HCT116 (cell line): ENCODE data around the gene DBF4. TPM values are rescaled to one million over a fixed set of nuclear protein-coding genes. Genes with fewer than 3 reads are reported as not detected.

Source experiments
- ATAC-seq: fragments of 200-7000 bp; cut with Tn5 transposase; 2 replicates; pipeline ENCODE4 v1.9.1; 2020; ENCODE audit warnings: mild to moderate bottlenecking, moderate library complexity
- BruUV-seq: library from RNA; stranded (reverse); fragments of 400-500 nt; replicated peaks from 2 replicates; lab custom pipeline; 2021; lab: Mats Ljungman, UMichigan
- CTCF ChIA-PET: fragments of 300-600 bp; sonication (Branson Sonifier 250); formaldehyde crosslinking; loops from one replicate; lab custom pipeline; 2021; ENCODE audit warnings: antibody characterized with exemption; lab: Charles Lee
- POLR2A ChIA-PET: fragments of 300-600, 350-600 bp; sonication (Branson Sonifier 250); formaldehyde crosslinking; loops from one replicate; lab custom pipeline; 2021; ENCODE audit warnings: antibody characterized with exemption; lab: Charles Lee
- RAD21 ChIA-PET, 2 experiments: fragments of 300-600 bp; sonication (Branson Sonifier 250); formaldehyde crosslinking; loops; one replicate each; lab custom pipeline; 2023; ENCODE audit warnings: low total read pairs in 2 of 2; ENCODE audit not compliant: uncharacterized antibody in 2 of 2, unreplicated experiment in 2 of 2, low non-redundant PET in 1 of 2; lab: Charles Lee
- DNase-seq: peaks from one replicate; pipeline ENCODE4 v3.0.0-alpha.2; 2010; ENCODE audit warnings: low read depth, low spot score
- H2AFZ ChIP-seq: fragments of 200-600 bp; shearing (Covaris generic), sonication (generic); 2 replicates; pipeline ENCODE4 v1.6.1; 2017; ENCODE audit warnings: low read depth, mixed run types, mixed read lengths, antibody characterized with exemption, low read length; ENCODE audit not compliant: poor library complexity, severe bottlenecking
- H3K27ac ChIP-seq: 2 replicates; pipeline ENCODE4 v1.5.1; 2012; ENCODE audit warnings: low read depth, low read length
- H3K27me3 ChIP-seq: fragments of 200-600 bp; sonication (generic); 2 replicates; pipeline ENCODE4 v1.6.1; 2016; ENCODE audit warnings: mixed run types, low read length, mixed read lengths; ENCODE audit not compliant: insufficient read depth
- H3K36me3 ChIP-seq, 2 experiments: fragments of 200-500 bp in 1 of 2; fragments of 200-600 bp in 1 of 2; sonication (Bioruptor generic) in 1 of 2; sonication (generic) in 1 of 2; 2 replicates each; pipeline versions ENCODE4 v1.5.1 to v1.6.1; 2014 to 2016; ENCODE audit warnings: low read length in 2 of 2, inconsistent platforms in 1 of 2, mixed read lengths in 1 of 2, mixed run types in 1 of 2; ENCODE audit not compliant: insufficient read depth in 2 of 2, control insufficient read depth in 1 of 2
- H3K4me1 ChIP-seq, 2 experiments: fragments of 200-600 bp in 1 of 2; sonication (generic) in 1 of 2; 2 replicates each; pipeline versions ENCODE4 v1.5.1 to v1.6.1; 2012 to 2017; ENCODE audit warnings: low read length in 2 of 2, inconsistent platforms in 1 of 2, mild to moderate bottlenecking in 1 of 2, mixed read lengths in 1 of 2, mixed run types in 1 of 2, moderate library complexity in 1 of 2; ENCODE audit not compliant: insufficient read depth in 2 of 2, control insufficient read depth in 1 of 2
- H3K4me2 ChIP-seq: fragments of 200-600 bp; sonication (generic); 2 replicates; pipeline ENCODE4 v1.6.1; 2017; ENCODE audit warnings: mixed run types, low read length, mixed read lengths
- H3K4me3 ChIP-seq, 2 experiments: fragments of 200-600 bp in 1 of 2; sonication (generic) in 1 of 2; replicated peaks in 1 of 2; 2 replicates each; pipeline ENCODE4 v1.5.1; 2011 to 2016; ENCODE audit warnings: low read length in 2 of 2, control low read depth in 1 of 2, low read depth in 1 of 2, mild to moderate bottlenecking in 1 of 2, mixed read lengths in 1 of 2, mixed run types in 1 of 2
- H3K79me2 ChIP-seq: fragments of 200-600 bp; sonication (generic); 2 replicates; pipeline ENCODE4 v1.6.1; 2017; ENCODE audit warnings: mild to moderate bottlenecking, mixed run types, low read length, moderate library complexity, mixed read lengths; ENCODE audit not compliant: insufficient read depth
- H3K9ac ChIP-seq: fragments of 200-600 bp; sonication (generic); 2 replicates; pipeline ENCODE4 v1.6.1; 2016; ENCODE audit warnings: low read length, mixed read lengths
- H3K9me2 ChIP-seq: fragments of 200-600 bp; sonication (generic), shearing (Covaris generic); 2 replicates; pipeline ENCODE4 v1.6.1; 2017; ENCODE audit warnings: mixed run types, mild to moderate bottlenecking, moderate library complexity; ENCODE audit not compliant: insufficient read depth
- H3K9me3 ChIP-seq, 2 experiments: fragments of 200-500 bp in 1 of 2; fragments of 200-600 bp in 1 of 2; sonication (Bioruptor generic) in 1 of 2; sonication (generic) in 1 of 2; 2 replicates each; pipeline ENCODE4 v1.6.1; 2014 to 2017; ENCODE audit warnings: low read length in 2 of 2, mixed read lengths in 2 of 2, inconsistent platforms in 1 of 2, low read depth in 1 of 2, mild to moderate bottlenecking in 1 of 2, mixed run types in 1 of 2, moderate library complexity in 1 of 2; ENCODE audit not compliant: control insufficient read depth in 1 of 2, insufficient read depth in 1 of 2
- H4K20me1 ChIP-seq: fragments of 200-600 bp; sonication (generic), shearing (Covaris generic); 2 replicates; pipeline ENCODE4 v1.6.1; 2017; ENCODE audit warnings: mixed run types, mild to moderate bottlenecking, moderate library complexity; ENCODE audit not compliant: insufficient read depth
- CBX3 ChIP-seq: IDR thresholded peaks from 2 replicates; pipeline ENCODE4 v1.6.1; 2012; ENCODE audit warnings: low read depth
- EGR1 ChIP-seq: IDR thresholded peaks from 2 replicates; pipeline ENCODE4 v1.6.1; 2012; ENCODE audit warnings: low read depth
- EZH2 ChIP-seq: fragments of 200-600 bp; sonication (generic); IDR thresholded peaks from 2 replicates; pipeline ENCODE4 v1.6.1; 2017; ENCODE audit warnings: antibody characterized with exemption, mixed run types
- EZH2phosphoT487 ChIP-seq: fragments of 200-600 bp; IDR thresholded peaks from 2 replicates; pipeline ENCODE4 v1.6.1; 2018; ENCODE audit warnings: antibody characterized with exemption, borderline replicate concordance
- JUND ChIP-seq: IDR thresholded peaks from 2 replicates; pipeline ENCODE4 v1.6.1; 2012
- MAX ChIP-seq: IDR thresholded peaks from 2 replicates; pipeline ENCODE4 v1.6.1; 2012
- POLR2A ChIP-seq: IDR thresholded peaks from 2 replicates; pipeline ENCODE4 v1.7.0; 2011; ENCODE audit warnings: borderline replicate concordance; ENCODE audit not compliant: insufficient read depth, insufficient read length; ENCODE audit errors: extremely low read depth
- REST ChIP-seq: IDR thresholded peaks from 2 replicates; pipeline ENCODE4 v1.6.1; 2012; ENCODE audit warnings: low read depth
- SIN3A ChIP-seq: IDR thresholded peaks from 2 replicates; pipeline ENCODE4 v1.6.1; 2012; ENCODE audit warnings: low read depth
- SP1 ChIP-seq: IDR thresholded peaks from 2 replicates; pipeline ENCODE4 v1.6.1; 2012; ENCODE audit warnings: low read depth
- SRF ChIP-seq: IDR thresholded peaks from 2 replicates; pipeline ENCODE4 v1.6.1; 2012; ENCODE audit warnings: low read depth
- TCF7L2 ChIP-seq: IDR thresholded peaks from 2 replicates; pipeline ENCODE4 v1.7.0; 2011; ENCODE audit warnings: borderline replicate concordance, inconsistent platforms; ENCODE audit not compliant: insufficient read depth, insufficient read length; ENCODE audit errors: extremely low read depth
- ZNF274 ChIP-seq: fragments of 200-500 bp; sonication (Bioruptor generic); IDR thresholded peaks from 2 replicates; pipeline ENCODE4 v1.6.1; 2014; ENCODE audit warnings: mild to moderate bottlenecking, low read depth, low read length, inconsistent platforms
- intact Hi-C: fragments of 100-400 bp; cut with micrococcal nuclease; formaldehyde crosslinking; loops from 2 replicates; pipeline ENCODE4 v1.10.0; 2022
- total RNA-seq: library from RNA; stranded (reverse); gene quantifications from one replicate; pipeline ENCODE4 v1.2.1, GENCODE V29; 2021; ENCODE audit not compliant: unreplicated experiment
- TF ChIP-seq, protein P1 (sequence below): IDR thresholded peaks from 2 replicates; pipeline ENCODE4 v1.6.1; 2012
- TF ChIP-seq, protein P2 (sequence below): IDR thresholded peaks from 2 replicates; pipeline ENCODE4 v1.6.1; 2011; ENCODE audit warnings: mild to moderate bottlenecking, low read length, moderate library complexity; ENCODE audit not compliant: insufficient replicate concordance; ENCODE audit errors: extremely low read depth

The DBF4 gene
- total RNA-seq, 1 experiment from 2014 or later, result 62.2 TPM

- RAD21 ChIA-PET, result no interaction called here
- no peaks in the 10 kb centered on the region for H3K27me3 ChIP-seq
- H3K4me2 ChIP-seq, result no peak overlapping the region
- no peaks in the 10 kb centered on the region for H4K20me1 ChIP-seq
- intact Hi-C loops, result no loop called here
- no peak for TF ChIP-seq ZNF274
- TF ChIP-seq SIN3A, result no peak
- no peak for TF ChIP-seq EGR1
- no peak for TF ChIP-seq EZH2
- TF ChIP-seq SP1, result no peak
- TF ChIP-seq EZH2phosphoT487, result no peak
- TF ChIP-seq SRF, result no peak
- TF ChIP-seq MAX, result no peak
- no peak for TF ChIP-seq REST
- no peak for TF ChIP-seq TCF7L2
- TF ChIP-seq, protein P1, sequence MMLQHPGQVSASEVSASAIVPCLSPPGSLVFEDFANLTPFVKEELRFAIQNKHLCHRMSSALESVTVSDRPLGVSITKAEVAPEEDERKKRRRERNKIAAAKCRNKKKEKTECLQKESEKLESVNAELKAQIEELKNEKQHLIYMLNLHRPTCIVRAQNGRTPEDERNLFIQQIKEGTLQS, result no peak
- TF ChIP-seq POLR2A, result no peak
- TF ChIP-seq, protein P2, sequence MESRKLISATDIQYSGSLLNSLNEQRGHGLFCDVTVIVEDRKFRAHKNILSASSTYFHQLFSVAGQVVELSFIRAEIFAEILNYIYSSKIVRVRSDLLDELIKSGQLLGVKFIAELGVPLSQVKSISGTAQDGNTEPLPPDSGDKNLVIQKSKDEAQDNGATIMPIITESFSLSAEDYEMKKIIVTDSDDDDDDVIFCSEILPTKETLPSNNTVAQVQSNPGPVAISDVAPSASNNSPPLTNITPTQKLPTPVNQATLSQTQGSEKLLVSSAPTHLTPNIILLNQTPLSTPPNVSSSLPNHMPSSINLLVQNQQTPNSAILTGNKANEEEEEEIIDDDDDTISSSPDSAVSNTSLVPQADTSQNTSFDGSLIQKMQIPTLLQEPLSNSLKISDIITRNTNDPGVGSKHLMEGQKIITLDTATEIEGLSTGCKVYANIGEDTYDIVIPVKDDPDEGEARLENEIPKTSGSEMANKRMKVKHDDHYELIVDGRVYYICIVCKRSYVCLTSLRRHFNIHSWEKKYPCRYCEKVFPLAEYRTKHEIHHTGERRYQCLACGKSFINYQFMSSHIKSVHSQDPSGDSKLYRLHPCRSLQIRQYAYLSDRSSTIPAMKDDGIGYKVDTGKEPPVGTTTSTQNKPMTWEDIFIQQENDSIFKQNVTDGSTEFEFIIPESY, result no peak
- TF ChIP-seq CBX3, result no peak
- no peak for TF ChIP-seq JUND
- no peak overlapping the region for H3K4me3 ChIP-seq
- H3K27ac ChIP-seq, result no peak overlapping the region
- no peak overlapping the region for H3K9ac ChIP-seq
- no peaks in the 10 kb centered on the region for H3K4me1 ChIP-seq
- 0 out of 4 replicates have a peak, but pooled peaks cover 0 to 5% of the 10 kb centered on the region in 2 experiments for H3K36me3 ChIP-seq
- CTCF ChIA-PET, result no interaction called here
- no peak overlapping the region for H2AFZ ChIP-seq
- H3K9me2 ChIP-seq, result no peaks in the 10 kb centered on the region
- no TSS peak for BruUV-seq
- DNase-seq (no peak), ATAC-seq (no peak)
- POLR2A ChIA-PET, result interaction anchor here (1.1 kb wide), 1 partner anchor 9 kb away, joined by 3 read pairs; no protein-coding TSS in a partner anchor
- no peaks in the 10 kb centered on the region for H3K9me3 ChIP-seq
- H3K79me2 ChIP-seq, result no peaks in the 10 kb centered on the region
Observed at GRCh38 chr7:87831097-87831496, 45.2 kb upstream of the DBF4 start.
